Parathyroid adenoma (tissue), 2 donors: Measurements from ENCODE around the gene TIMM23.
"Not testable (repeated sequence)": the region's sequence is repeated elsewhere in the genome, so short reads cannot be mapped to it uniquely, and the experiment has no call there.

Source experiments
- H2AFZ ChIP-seq: fragments of 300-600 bp; sonication (generic); one replicate; pipeline ENCODE4 v1.7.0; 2017; ENCODE audit warnings: antibody characterized with exemption, mild to moderate bottlenecking
- H3K27ac ChIP-seq: fragments of 300-600 bp; sonication (generic); one replicate; pipeline ENCODE4 v1.7.0; 2017
- H3K27me3 ChIP-seq: fragments of 300-600 bp; sonication (generic); one replicate; pipeline ENCODE4 v1.7.0; 2017; ENCODE audit warnings: low read length; ENCODE audit not compliant: control insufficient read depth, insufficient read depth
- H3K36me3 ChIP-seq: fragments of 300-600 bp; sonication (generic); one replicate; pipeline ENCODE4 v1.7.0; 2017; ENCODE audit warnings: low read length; ENCODE audit not compliant: control insufficient read depth, insufficient read depth
- H3K4me1 ChIP-seq: fragments of 300-600 bp; sonication (generic); one replicate; pipeline ENCODE4 v1.7.0; 2017; ENCODE audit warnings: control low read depth
- H3K4me2 ChIP-seq: fragments of 300-600 bp; sonication (generic); one replicate; pipeline ENCODE4 v1.7.0; 2017; ENCODE audit warnings: low read length
- H3K4me3 ChIP-seq: fragments of 300-600 bp; sonication (generic); one replicate; pipeline ENCODE4 v1.7.0; 2017; ENCODE audit warnings: low read depth, low read length
- H3K79me2 ChIP-seq: fragments of 300-600 bp; sonication (generic); one replicate; pipeline ENCODE4 v1.7.0; 2017; ENCODE audit warnings: control low read depth
- H3K9ac ChIP-seq: fragments of 300-600 bp; sonication (generic); one replicate; pipeline ENCODE4 v1.7.0; 2017; ENCODE audit warnings: mild to moderate bottlenecking
- H3K9me3 ChIP-seq: fragments of 300-600 bp; sonication (generic); one replicate; pipeline ENCODE4 v1.7.0; 2017; ENCODE audit warnings: low read length; ENCODE audit not compliant: control insufficient read depth
- donor health status: primary hyperparathyroidism.

TIMM23 gene, protein sequence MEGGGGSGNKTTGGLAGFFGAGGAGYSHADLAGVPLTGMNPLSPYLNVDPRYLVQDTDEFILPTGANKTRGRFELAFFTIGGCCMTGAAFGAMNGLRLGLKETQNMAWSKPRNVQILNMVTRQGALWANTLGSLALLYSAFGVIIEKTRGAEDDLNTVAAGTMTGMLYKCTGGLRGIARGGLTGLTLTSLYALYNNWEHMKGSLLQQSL

GRCh38 chr10:45972106-45972812 lies at the start of gene TIMM23:
Gene TIMM23, plus strand, starts transcription at chr10:45972489. Its CDS starts 136 bp downstream, at chr10:45972625.
- Histone ChIP-seq H3K27ac (peak within 1 kb of the TSS; percentile 49), H3K9ac (peak within 1 kb of the TSS; percentile 1)
- not testable (repeated sequence) for H3K9me3 ChIP-seq

GRCh38 chr10:45926790-45927189 lies 45.5 kb upstream of the TIMM23 start:
- not testable (repeated sequence) for H3K4me2 ChIP-seq, H3K27ac ChIP-seq, H3K9ac ChIP-seq, H3K27me3 ChIP-seq, H3K4me1 ChIP-seq, H3K9me3 ChIP-seq, H3K4me3 ChIP-seq, H3K79me2 ChIP-seq, H3K36me3 ChIP-seq, H2AFZ ChIP-seq

More at GRCh38 chr10:45972106-45972812, at the start of gene TIMM23:
- peak within 1 kb of the TSS; percentile 83 for H2AFZ ChIP-seq
- H3K27me3 ChIP-seq, H3K4me1 ChIP-seq, H3K36me3 ChIP-seq: not testable (repeated sequence)
- H3K79me2 ChIP-seq, result peaks cover 33% of the 10 kb centered on the region
- peak within 1 kb of the TSS; percentile 74 for H3K4me2 ChIP-seq
- peak within 1 kb of the TSS; percentile 69 for H3K4me3 ChIP-seq

GRCh38 chr10:45931305-45931704 lies 41.0 kb upstream of the TIMM23 start:
- H3K36me3 ChIP-seq, H3K9me3 ChIP-seq, H3K27me3 ChIP-seq, H3K79me2 ChIP-seq, H3K9ac ChIP-seq, H3K4me1 ChIP-seq, H3K4me3 ChIP-seq, H3K27ac ChIP-seq, H3K4me2 ChIP-seq, H2AFZ ChIP-seq: not testable (repeated sequence)

DNA sequence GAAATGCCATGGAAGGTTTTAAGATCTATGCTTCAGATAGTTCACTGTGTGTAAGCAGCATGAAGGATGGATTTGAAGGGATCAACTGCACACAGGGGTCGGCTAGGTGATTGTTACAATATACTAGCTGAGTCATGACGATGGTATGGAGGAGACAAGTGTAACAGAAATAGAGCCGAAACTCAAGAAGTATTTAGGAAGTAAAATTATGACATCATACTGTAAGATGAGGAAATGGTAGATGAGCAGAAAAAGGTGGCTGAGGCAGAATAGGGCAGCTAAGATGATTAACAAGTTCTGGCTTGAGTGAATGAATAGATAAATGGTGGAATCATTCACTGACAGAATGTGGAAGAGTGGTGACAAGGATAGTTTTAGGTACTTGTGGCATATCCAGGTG lies 37.5 kb upstream of the TIMM23 start:
- not testable (repeated sequence) for H3K27me3 ChIP-seq, H3K9me3 ChIP-seq, H3K27ac ChIP-seq, H3K79me2 ChIP-seq, H3K9ac ChIP-seq, H2AFZ ChIP-seq, H3K4me2 ChIP-seq, H3K4me1 ChIP-seq, H3K36me3 ChIP-seq, H3K4me3 ChIP-seq

- H3K27me3 ChIP-seq, H3K4me1 ChIP-seq, H3K9ac ChIP-seq, H3K36me3 ChIP-seq, H3K79me2 ChIP-seq, H3K9me3 ChIP-seq, H3K4me3 ChIP-seq, H3K27ac ChIP-seq, H2AFZ ChIP-seq, H3K4me2 ChIP-seq: not testable (repeated sequence)
Measured at GRCh38 chr10:45939176-45939697, 33.1 kb upstream of the TIMM23 start.

- H3K36me3 ChIP-seq, H2AFZ ChIP-seq, H3K27ac ChIP-seq, H3K9me3 ChIP-seq, H3K4me2 ChIP-seq, H3K79me2 ChIP-seq, H3K4me1 ChIP-seq, H3K4me3 ChIP-seq, H3K9ac ChIP-seq, H3K27me3 ChIP-seq: not testable (repeated sequence)
Measured at GRCh38 chr10:45941196-45941595, 31.1 kb upstream of the TIMM23 start.

GRCh38 chr10:45945476-45945875 lies 26.8 kb upstream of the TIMM23 start:
- H2AFZ ChIP-seq, H3K27me3 ChIP-seq, H3K27ac ChIP-seq, H3K9ac ChIP-seq, H3K9me3 ChIP-seq, H3K4me2 ChIP-seq, H3K4me1 ChIP-seq, H3K79me2 ChIP-seq, H3K4me3 ChIP-seq, H3K36me3 ChIP-seq: not testable (repeated sequence)

DNA sequence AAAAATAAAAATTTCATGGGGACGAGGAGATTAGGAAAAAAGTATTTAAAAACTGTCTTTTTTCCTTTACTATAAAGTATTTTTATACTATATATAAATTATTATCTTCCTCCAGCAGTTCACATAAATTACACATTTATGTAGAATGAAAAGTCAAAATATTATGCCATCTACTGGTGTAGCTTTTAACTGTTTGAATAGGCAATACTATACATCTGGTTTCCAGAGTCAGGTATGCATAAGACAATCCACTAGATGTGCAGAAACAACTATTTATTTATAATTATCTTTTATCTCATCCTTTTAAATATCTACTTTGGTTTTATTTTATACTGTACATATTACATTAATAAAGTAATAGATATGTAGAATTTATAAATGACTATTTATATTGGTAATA lies 24.9 kb upstream of the TIMM23 start:
- H3K4me3 ChIP-seq, H3K27me3 ChIP-seq, H3K9ac ChIP-seq, H2AFZ ChIP-seq, H3K36me3 ChIP-seq, H3K4me1 ChIP-seq, H3K27ac ChIP-seq, H3K9me3 ChIP-seq, H3K79me2 ChIP-seq, H3K4me2 ChIP-seq: not testable (repeated sequence)

DNA sequence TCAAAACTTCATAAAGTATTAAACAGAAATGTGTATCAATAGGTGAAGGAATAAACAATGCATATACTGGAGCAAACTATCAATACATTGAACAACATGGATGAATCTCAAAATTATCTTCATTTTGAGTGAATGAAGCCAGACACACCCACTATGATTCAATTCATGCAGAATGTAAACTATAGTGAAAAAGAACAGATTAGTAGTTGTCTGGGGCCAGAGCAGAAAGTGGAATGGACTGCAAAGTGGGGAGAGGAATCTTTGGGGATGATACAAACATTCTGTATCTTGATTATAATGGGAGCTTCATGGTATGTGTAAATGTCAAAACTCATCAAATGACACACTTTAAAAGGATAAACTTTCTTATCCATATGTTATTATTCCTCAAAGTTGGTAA lies 23.5 kb upstream of the TIMM23 start:
- not testable (repeated sequence) for H2AFZ ChIP-seq, H3K9me3 ChIP-seq, H3K27ac ChIP-seq, H3K4me1 ChIP-seq, H3K36me3 ChIP-seq, H3K9ac ChIP-seq, H3K27me3 ChIP-seq, H3K4me2 ChIP-seq, H3K79me2 ChIP-seq, H3K4me3 ChIP-seq

DNA sequence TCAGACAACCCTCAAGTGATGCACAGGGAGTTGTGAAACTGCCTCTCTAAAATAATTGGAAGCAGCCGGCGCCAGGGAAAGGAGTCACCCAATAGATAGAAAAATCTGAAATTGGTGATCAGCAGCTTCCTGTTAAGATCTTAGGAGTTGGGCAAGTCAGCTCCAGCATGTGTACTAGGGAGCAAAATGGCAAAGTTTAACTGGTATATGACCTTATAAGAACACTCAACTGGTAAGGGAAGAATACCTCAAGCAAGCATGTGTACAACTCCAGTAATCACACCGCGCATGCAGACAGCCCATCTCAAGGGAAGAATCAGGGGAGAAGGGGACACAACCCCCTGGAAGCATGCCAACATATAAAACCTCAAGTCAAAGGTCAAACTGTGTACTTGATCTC lies 17.9 kb upstream of the TIMM23 start:
- H3K4me3 ChIP-seq, H3K4me1 ChIP-seq, H2AFZ ChIP-seq, H3K4me2 ChIP-seq, H3K79me2 ChIP-seq, H3K27ac ChIP-seq, H3K27me3 ChIP-seq, H3K9me3 ChIP-seq, H3K36me3 ChIP-seq, H3K9ac ChIP-seq: not testable (repeated sequence)

DNA sequence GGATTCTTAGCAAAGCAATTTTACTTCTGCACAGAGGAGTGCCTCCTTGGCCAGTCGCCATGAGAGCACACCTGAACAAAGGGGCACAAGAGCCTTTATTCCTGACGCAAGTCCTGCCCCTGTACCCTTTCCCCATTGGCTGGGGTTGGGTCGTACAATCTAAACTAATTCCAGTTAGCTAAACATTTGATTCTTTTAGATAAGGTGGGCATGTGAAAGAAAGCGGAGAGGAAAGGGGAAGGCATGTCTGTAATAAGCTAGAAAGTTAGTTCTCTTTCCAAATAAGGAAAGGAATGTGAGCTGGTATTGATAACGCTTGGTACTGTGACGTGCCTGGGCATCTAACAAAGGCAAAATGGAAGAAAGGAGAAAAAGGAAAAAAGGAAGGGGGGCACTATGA lies 15.7 kb upstream of the TIMM23 start:
- not testable (repeated sequence) for H2AFZ ChIP-seq, H3K27ac ChIP-seq, H3K27me3 ChIP-seq, H3K4me3 ChIP-seq, H3K36me3 ChIP-seq, H3K4me2 ChIP-seq, H3K4me1 ChIP-seq, H3K9ac ChIP-seq, H3K9me3 ChIP-seq, H3K79me2 ChIP-seq
